T-helper 2 cell treated with Interferon-gamma antibody and Interleukin-4, amounts not matched to agents 100 ng/mL and 5 ng/mL, for 36 hours (primary cell): ENCODE results near the gene RSF1. TPM values are rescaled to one million over a fixed set of nuclear protein-coding genes. Genes with fewer than 3 reads are reported as not detected.
"Not testable (repeated sequence)": the region's sequence is repeated elsewhere in the genome, so short reads cannot be mapped to it uniquely, and the experiment has no call there.

ENCODE experiments used
- intact Hi-C: fragments of 100-400 bp; cut with micrococcal nuclease; formaldehyde crosslinking; loops from one replicate; pipeline ENCODE4 v1.15.1; 2023
- total RNA-seq: library from RNA; stranded (reverse); gene quantifications from 2 replicates; pipeline ENCODE4 v1.2.3, GENCODE V29; 2022

RSF1 gene
- total RNA-seq, 1 donor from 2014 or later, result 47.1 TPM

- intact Hi-C loops, result no loop called here
Observed at GRCh38 chr11:77690649-77691048, 129.9 kb downstream of the RSF1 start.

GRCh38 chr11:77687088-77687487, 133.4 kb downstream of the RSF1 start:
- intact Hi-C loops, result no loop called here

- intact Hi-C loops, result no loop called here
Observed at GRCh38 chr11:77677138-77677537, 143.4 kb downstream of the RSF1 start.

GRCh38 chr11:77672264-77672663, 148.3 kb downstream of the RSF1 start:
- intact Hi-C loops, result no loop called here

- intact Hi-C loops, result no loop called here
Observed at GRCh38 chr11:77669848-77670511, 150.5 kb downstream of the RSF1 start.

GRCh38 chr11:77668760-77669159, 151.8 kb downstream of the RSF1 start:
- intact Hi-C loops, result no loop called here

GRCh38 chr11:77665240-77665965, 155.1 kb downstream of the RSF1 start:
- intact Hi-C loops, result no loop called here

GRCh38 chr11:77661670-77662069, 158.9 kb downstream of the RSF1 start:
- intact Hi-C loops, result no loop called here

GRCh38 chr11:77660947-77661346, 159.6 kb downstream of the RSF1 start:
- intact Hi-C loops, result no loop called here

- intact Hi-C loops, result no loop called here
Observed at GRCh38 chr11:77658213-77659013, 162.1 kb downstream of the RSF1 start.

- intact Hi-C loops, result no loop called here
Observed at GRCh38 chr11:77656362-77656761, 164.2 kb downstream of the RSF1 start.

GRCh38 chr11:77654770-77655434, 165.6 kb downstream of the RSF1 start:
- intact Hi-C loops, result no loop called here

GRCh38 chr11:77650123-77650522, 170.4 kb downstream of the RSF1 start:
- intact Hi-C loops, result no loop called here

GRCh38 chr11:77647654-77648305, 172.7 kb downstream of the RSF1 start:
- intact Hi-C loops, result no loop called here

- intact Hi-C loops, result no loop called here
Observed at GRCh38 chr11:77644887-77645286, 175.6 kb downstream of the RSF1 start.

GRCh38 chr11:77642228-77642627, 178.3 kb downstream of the RSF1 start:
- intact Hi-C loops, result no loop called here

- intact Hi-C loops, result loop anchor here (1.0 to 5.0 kb wide), 4 partner anchors 165 to 500 kb away; partner anchors contain the start of genes ALG8, INTS4, PAK1 and RSF1
Observed at GRCh38 chr11:77637345-77638165, 183.0 kb downstream of the RSF1 start, which contains the start of gene CLNS1A. TSS of gene CLNS1A (minus strand) at chr11:77637794. CDS start at chr11:77637714, 80 bp downstream.

- intact Hi-C loops, result loop anchor here (1.0 to 5.0 kb wide), 4 partner anchors 165 to 500 kb away; partner anchors contain the start of genes ALG8, INTS4, PAK1 and RSF1
Observed at GRCh38 chr11:77636731-77637344, 183.7 kb downstream of the RSF1 start.

- intact Hi-C loops, result not testable (repeated sequence)
Observed at GRCh38 chr11:77633926-77634325, 186.6 kb downstream of the RSF1 start.
